HCT116 (cell line): ENCODE data around the gene MRAS.

Experiments
- CBX3 ChIP-seq: IDR thresholded peaks from 2 replicates; pipeline ENCODE4 v1.6.1; 2012; ENCODE audit warnings: low read depth
- POLR2A ChIP-seq: IDR thresholded peaks from 2 replicates; pipeline ENCODE4 v1.7.0; 2011; ENCODE audit warnings: borderline replicate concordance; ENCODE audit not compliant: insufficient read depth, insufficient read length; ENCODE audit errors: extremely low read depth
- TCF7L2 ChIP-seq: IDR thresholded peaks from 2 replicates; pipeline ENCODE4 v1.7.0; 2011; ENCODE audit warnings: borderline replicate concordance, inconsistent platforms; ENCODE audit not compliant: insufficient read depth, insufficient read length; ENCODE audit errors: extremely low read depth
- TF ChIP-seq, protein P1 (sequence below), 3 experiments: fragments of 200-600 bp in 1 of 3; sonication (generic) in 1 of 3; IDR thresholded peaks in 2 of 3; conservative IDR thresholded peaks in 1 of 3; 2 replicates each; pipeline ENCODE4 v1.5.1; 2012 to 2017; ENCODE audit warnings: low read depth in 2 of 3, low read length in 2 of 3, antibody characterized with exemption in 1 of 3, borderline replicate concordance in 1 of 3, control low read depth in 1 of 3, mild to moderate bottlenecking in 1 of 3, mixed read lengths in 1 of 3, mixed run types in 1 of 3, moderate library complexity in 1 of 3; ENCODE audit not compliant: insufficient read depth in 1 of 3
- TF ChIP-seq, protein P2 (sequence below): IDR thresholded peaks from 2 replicates; pipeline ENCODE4 v1.6.1; 2012
- TF ChIP-seq, protein P3 (sequence below): IDR thresholded peaks from 2 replicates; pipeline ENCODE4 v1.6.1; 2012

DNA sequence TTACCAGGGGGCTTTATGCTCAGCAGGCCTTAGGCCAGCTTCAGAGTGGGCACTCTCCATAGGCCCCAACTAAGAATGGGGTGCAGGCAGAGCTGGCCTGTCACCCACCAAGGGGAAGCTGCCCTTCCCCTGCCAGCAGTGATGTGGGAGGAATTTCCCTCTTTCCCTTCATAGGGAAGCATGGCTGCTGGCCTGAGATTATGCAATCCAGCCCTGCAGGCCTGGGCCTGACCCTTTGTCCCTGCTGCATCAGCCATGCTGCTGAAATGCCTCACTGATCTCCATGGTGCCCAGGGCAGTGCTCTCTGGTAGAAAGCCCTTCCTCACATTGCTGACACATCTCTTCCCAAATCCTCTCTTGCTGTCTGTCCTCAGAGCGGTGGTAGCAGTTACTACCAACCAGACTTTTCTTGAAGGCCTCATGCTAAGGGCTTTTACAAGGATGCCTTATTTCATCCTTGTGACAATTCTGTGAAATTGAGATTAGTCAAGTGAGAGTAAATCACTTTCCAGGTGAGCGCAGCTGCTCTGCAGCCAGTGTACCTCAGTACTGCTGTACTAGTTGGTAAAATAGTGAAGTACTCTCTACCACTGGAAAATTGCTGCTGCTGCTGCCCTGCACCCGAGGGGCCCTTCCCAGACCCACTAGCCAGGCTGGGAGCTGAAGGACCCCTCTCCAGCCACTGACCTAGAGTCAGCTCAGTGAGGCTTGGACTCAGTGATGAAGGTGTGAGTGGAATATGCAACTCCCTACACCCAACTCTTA, 33.8 kb downstream of the MRAS start:
- TF ChIP-seq TCF7L2 (no peak), POLR2A (no peak), CBX3 (no peak)
- TF ChIP-seq, protein P1, sequence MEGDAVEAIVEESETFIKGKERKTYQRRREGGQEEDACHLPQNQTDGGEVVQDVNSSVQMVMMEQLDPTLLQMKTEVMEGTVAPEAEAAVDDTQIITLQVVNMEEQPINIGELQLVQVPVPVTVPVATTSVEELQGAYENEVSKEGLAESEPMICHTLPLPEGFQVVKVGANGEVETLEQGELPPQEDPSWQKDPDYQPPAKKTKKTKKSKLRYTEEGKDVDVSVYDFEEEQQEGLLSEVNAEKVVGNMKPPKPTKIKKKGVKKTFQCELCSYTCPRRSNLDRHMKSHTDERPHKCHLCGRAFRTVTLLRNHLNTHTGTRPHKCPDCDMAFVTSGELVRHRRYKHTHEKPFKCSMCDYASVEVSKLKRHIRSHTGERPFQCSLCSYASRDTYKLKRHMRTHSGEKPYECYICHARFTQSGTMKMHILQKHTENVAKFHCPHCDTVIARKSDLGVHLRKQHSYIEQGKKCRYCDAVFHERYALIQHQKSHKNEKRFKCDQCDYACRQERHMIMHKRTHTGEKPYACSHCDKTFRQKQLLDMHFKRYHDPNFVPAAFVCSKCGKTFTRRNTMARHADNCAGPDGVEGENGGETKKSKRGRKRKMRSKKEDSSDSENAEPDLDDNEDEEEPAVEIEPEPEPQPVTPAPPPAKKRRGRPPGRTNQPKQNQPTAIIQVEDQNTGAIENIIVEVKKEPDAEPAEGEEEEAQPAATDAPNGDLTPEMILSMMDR (IDR thresholded peaks at IDR 0.05 in 2 of 3, conservative IDR thresholded peaks at IDR 0.05 in 1 of 3; ENCODE audit: borderline replicate concordance in 1 of 3, insufficient read depth in 1 of 3, low read depth in 2 of 3, low read length in 2 of 3) = no peak
- TF ChIP-seq, protein P2, sequence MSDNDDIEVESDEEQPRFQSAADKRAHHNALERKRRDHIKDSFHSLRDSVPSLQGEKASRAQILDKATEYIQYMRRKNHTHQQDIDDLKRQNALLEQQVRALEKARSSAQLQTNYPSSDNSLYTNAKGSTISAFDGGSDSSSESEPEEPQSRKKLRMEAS = no peak
- TF ChIP-seq, protein P3, sequence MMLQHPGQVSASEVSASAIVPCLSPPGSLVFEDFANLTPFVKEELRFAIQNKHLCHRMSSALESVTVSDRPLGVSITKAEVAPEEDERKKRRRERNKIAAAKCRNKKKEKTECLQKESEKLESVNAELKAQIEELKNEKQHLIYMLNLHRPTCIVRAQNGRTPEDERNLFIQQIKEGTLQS = no peak
